Osteoblast (primary cell): ENCODE measurements around the gene STXBP4. TPM values are rescaled to one million over a fixed set of nuclear protein-coding genes. Genes with fewer than 3 reads are reported as not detected.

ENCODE experiments used
- DNase-seq: peaks from one replicate; pipeline ENCODE4 v3.0.0; 2011; ENCODE audit warnings: low spot score, mixed read lengths; ENCODE audit not compliant: insufficient read length; ENCODE audit errors: missing footprints
- H2AFZ ChIP-seq: 2 replicates; pipeline ENCODE4 v1.6.0; 2011; ENCODE audit warnings: mild to moderate bottlenecking, low read length
- H3K27ac ChIP-seq: 2 replicates; pipeline ENCODE4 v1.5.1; 2011; ENCODE audit warnings: mild to moderate bottlenecking, low read depth, low read length, moderate library complexity
- H3K27me3 ChIP-seq: 2 replicates; pipeline ENCODE4 v1.6.0; 2012; ENCODE audit warnings: mild to moderate bottlenecking, control low read depth, inconsistent platforms, low read length, moderate library complexity; ENCODE audit not compliant: insufficient read depth
- H3K36me3 ChIP-seq: 2 replicates; pipeline ENCODE4 v1.5.1; 2011; ENCODE audit warnings: mild to moderate bottlenecking, low read length, control low read depth, moderate library complexity; ENCODE audit not compliant: insufficient read depth
- H3K4me1 ChIP-seq: 2 replicates; pipeline ENCODE4 v1.5.1; 2011; ENCODE audit warnings: mild to moderate bottlenecking, low read length, control low read depth, moderate library complexity; ENCODE audit not compliant: insufficient read depth
- H3K4me2 ChIP-seq: 2 replicates; pipeline ENCODE4 v1.6.0; 2011; ENCODE audit warnings: mild to moderate bottlenecking, low read length; ENCODE audit not compliant: insufficient read depth
- H3K4me3 ChIP-seq: fragments of 200-600 bp; sonication (generic); 3 replicates; pipeline ENCODE4 v1.5.1; 2012; ENCODE audit warnings: mild to moderate bottlenecking, low read length, inconsistent platforms; ENCODE audit not compliant: insufficient read depth
- H3K79me2 ChIP-seq: 2 replicates; pipeline ENCODE4 v1.6.0; 2012; ENCODE audit warnings: mild to moderate bottlenecking, low read length, control low read depth, inconsistent platforms; ENCODE audit not compliant: insufficient read depth
- H3K9me3 ChIP-seq: 2 replicates; pipeline ENCODE4 v1.5.1; 2011; ENCODE audit warnings: low read depth, low read length, control low read depth
- H4K20me1 ChIP-seq: 2 replicates; pipeline ENCODE4 v1.6.0; 2012; ENCODE audit warnings: mild to moderate bottlenecking, low read length, control low read depth; ENCODE audit not compliant: insufficient read depth
- CTCF ChIP-seq: IDR thresholded peaks from 2 replicates; pipeline ENCODE4 v1.5.1; 2011; ENCODE audit warnings: mild to moderate bottlenecking, low read depth, low read length, moderate library complexity; ENCODE audit errors: extremely low read depth
- total RNA-seq: library from RNA; depleted of rRNA; stranded (reverse); fragments of >200 nt; gene quantifications from 2 replicates; pipeline ENCODE4 v1.2.3, GENCODE V29; 2012

The STXBP4 gene, protein sequence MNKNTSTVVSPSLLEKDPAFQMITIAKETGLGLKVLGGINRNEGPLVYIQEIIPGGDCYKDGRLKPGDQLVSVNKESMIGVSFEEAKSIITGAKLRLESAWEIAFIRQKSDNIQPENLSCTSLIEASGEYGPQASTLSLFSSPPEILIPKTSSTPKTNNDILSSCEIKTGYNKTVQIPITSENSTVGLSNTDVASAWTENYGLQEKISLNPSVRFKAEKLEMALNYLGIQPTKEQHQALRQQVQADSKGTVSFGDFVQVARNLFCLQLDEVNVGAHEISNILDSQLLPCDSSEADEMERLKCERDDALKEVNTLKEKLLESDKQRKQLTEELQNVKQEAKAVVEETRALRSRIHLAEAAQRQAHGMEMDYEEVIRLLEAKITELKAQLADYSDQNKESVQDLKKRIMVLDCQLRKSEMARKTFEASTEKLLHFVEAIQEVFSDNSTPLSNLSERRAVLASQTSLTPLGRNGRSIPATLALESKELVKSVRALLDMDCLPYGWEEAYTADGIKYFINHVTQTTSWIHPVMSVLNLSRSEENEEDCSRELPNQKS
- 14.7 and 19.2 TPM in 2 replicates for total RNA-seq

GRCh38 chr17:54968262-54968987 lies at the start of gene STXBP4, which contains the start of gene COX11:
Gene STXBP4 (plus strand): TSS chr17:54968765. CDS start chr17:54986220, 17,455 bp downstream.
Gene COX11 (minus strand): TSS chr17:54968654. CDS start chr17:54968646, 8 bp downstream.
- peak within 1 kb of the TSS; percentile 86 for H3K4me2 ChIP-seq
- peak within 1 kb of the TSS; percentile 99 for H3K4me3 ChIP-seq
- TF ChIP-seq CTCF, result peak; percentile 33
- no peaks in the 10 kb centered on the region for H3K27me3 ChIP-seq
- peak within 1 kb of the TSS; percentile 83 for H3K27ac ChIP-seq
- H3K9me3 ChIP-seq, result no peaks in the 10 kb centered on the region
- DNase-seq, result peak; percentile 93
- peaks cover 14% of the 10 kb centered on the region for H3K4me1 ChIP-seq
- H3K79me2 ChIP-seq, result peaks cover 63% of the 10 kb centered on the region
- H3K36me3 ChIP-seq, result peaks cover 12% of the 10 kb centered on the region
- peak within 1 kb of the TSS; percentile 99 for H2AFZ ChIP-seq
- H4K20me1 ChIP-seq, result peaks cover 6% of the 10 kb centered on the region

DNA sequence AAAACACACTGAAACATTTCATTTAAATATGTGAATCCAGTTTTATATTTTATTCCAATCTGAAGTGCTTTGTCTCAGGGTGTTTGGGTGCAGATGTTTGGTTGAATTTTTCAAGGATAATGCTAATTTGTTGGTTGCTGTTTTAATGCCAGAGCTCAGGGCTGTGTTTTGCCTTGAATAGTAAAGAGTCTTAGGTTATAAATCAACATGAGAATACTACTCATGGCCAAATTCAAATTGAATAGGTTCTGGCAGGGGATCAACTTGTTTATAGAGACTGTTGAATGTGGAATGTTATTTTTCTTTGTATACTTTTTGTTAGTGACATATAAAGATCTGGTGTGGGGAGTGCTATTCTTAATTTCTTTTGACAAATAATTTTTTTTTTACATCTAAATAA lies 49.1 kb upstream of the STXBP4 start:
- no peak for TF ChIP-seq CTCF
- no peaks in the 10 kb centered on the region for H3K79me2 ChIP-seq
- H3K27me3 ChIP-seq, result no peaks in the 10 kb centered on the region
- H4K20me1 ChIP-seq, result no peaks in the 10 kb centered on the region
- peaks cover 24% of the 10 kb centered on the region for H3K36me3 ChIP-seq
- no peak overlapping the region for H2AFZ ChIP-seq
- no peaks in the 10 kb centered on the region for H3K4me1 ChIP-seq
- H3K9me3 ChIP-seq, result no peaks in the 10 kb centered on the region
- no peak overlapping the region for H3K4me2 ChIP-seq
- no peak for DNase-seq
- H3K27ac ChIP-seq, result no peak overlapping the region
- no peak overlapping the region for H3K4me3 ChIP-seq

GRCh38 chr17:54920819-54921218 lies 47.7 kb upstream of the STXBP4 start:
- no peaks in the 10 kb centered on the region for H3K79me2 ChIP-seq
- H3K36me3 ChIP-seq, result peaks cover 14% of the 10 kb centered on the region
- no peak overlapping the region for H2AFZ ChIP-seq

More at GRCh38 chr17:54920819-54921218, 47.7 kb upstream of the STXBP4 start:
- Histone ChIP-seq H4K20me1 (no peaks in the 10 kb centered on the region), H3K4me1 (no peaks in the 10 kb centered on the region), H3K4me3 (no peak overlapping the region), H3K27ac (no peak overlapping the region), H3K9me3 (no peaks in the 10 kb centered on the region), H3K27me3 (no peaks in the 10 kb centered on the region), H3K4me2 (no peak overlapping the region)
- TF ChIP-seq CTCF, result no peak
- DNase-seq, result no peak
